NCI-H1048 (cell line): ENCODE results near the gene TUBGCP6.
A peak's percentile ranks its signal among the peaks of the same experiment; 100 is the strongest.
"Not testable (repeated sequence)": the region's sequence is repeated elsewhere in the genome, so short reads cannot be mapped to it uniquely, and the experiment has no call there.

Experiments used
- DNase-seq: peaks from one replicate; lab custom pipeline; 2025; lab: John Stamatoyannopoulos, UW

The TUBGCP6 gene

DNA sequence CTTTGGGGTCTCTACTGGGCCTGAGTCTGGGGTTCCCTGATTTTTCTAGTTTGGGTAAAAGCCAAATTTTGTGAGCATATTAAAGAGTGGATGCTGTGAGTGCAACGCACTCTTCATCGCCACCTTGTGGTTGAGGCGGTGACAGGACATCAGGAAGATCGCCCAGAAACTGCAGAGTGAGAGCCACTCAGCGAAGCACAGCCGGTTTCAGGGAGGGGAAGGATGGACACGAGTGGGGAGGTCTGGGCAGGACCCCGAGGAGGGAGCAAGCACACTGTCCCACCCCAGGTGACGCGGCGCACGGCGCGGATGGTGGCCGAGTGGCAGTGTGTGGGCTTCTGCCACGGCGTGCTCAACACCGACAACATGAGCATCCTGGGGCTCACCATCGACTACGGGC lies 34.9 kb downstream of the TUBGCP6 start:
- peak; percentile 24 for DNase-seq

DNA sequence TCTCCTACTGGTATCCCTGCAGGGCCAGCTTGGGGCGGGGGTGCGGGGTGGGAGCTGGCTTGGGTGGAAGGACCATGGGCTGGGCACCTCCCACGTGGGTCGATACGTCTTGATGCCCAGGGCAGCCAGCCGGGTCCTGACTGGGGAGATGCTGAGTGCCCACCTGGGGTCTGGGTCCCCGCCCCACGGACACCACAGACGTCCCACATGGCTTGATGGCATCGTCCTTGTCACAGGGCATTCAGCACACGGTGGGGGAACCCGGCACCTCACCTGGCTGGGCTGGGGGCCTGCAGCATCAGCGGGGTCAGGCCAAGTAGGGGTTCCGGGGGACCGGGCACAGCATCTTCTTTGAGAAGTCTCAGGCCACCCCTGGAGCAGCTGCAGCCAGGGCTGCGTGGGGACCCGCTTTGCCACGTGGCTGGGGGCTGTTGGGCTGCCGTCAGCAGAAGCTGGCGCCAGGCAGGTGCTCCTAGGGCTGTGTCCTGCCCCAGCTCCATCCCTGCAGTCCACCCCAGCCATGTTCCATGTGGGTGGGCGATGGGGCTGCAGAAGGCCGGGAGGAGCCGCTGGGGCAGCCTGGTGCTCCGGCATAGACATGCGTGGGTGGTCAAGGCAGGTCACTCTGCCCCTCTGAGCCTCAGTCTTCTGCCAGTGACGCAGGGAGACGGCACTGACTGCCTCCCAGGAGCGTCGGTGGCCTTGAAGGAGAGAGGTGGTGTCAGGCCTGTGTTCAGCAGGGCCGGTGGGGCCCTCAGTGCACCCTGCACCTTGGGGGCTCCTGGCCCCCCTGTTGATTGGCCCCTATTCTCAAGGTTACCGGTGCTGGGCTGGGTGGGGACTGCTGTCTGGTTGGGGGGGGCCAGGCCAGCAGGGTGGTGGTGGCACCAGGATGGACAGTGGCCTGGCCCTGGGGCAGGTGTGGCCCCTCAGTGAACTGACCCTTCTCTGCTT lies 35.6 kb downstream of the TUBGCP6 start:
- DNase-seq: no peak

DNA sequence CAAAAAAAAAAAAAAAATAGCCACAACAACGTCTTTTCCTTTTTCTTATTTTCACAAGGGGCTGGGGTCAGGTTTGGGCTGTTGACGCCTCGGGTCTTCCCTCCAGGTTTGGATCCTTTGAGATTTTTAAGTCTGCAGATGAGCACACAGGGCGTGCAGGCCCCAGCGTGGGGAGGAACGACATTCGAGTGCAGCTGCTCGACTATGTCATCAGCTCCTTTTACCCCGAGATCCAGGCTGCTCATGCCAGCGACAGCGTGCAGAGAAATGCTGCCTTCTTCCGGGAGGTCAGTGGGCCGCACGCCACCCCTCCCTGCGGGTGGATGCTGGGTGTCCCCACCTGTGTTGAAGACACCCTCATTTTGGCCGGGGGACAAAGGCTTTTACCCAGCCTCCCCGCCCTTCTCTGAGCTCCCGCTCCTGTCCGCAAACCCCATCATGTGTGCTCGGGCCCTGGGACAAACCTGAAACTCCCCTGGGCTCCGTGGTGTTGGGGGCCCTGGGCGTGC lies 36.3 kb downstream of the TUBGCP6 start:
- DNase-seq: no peak

DNA sequence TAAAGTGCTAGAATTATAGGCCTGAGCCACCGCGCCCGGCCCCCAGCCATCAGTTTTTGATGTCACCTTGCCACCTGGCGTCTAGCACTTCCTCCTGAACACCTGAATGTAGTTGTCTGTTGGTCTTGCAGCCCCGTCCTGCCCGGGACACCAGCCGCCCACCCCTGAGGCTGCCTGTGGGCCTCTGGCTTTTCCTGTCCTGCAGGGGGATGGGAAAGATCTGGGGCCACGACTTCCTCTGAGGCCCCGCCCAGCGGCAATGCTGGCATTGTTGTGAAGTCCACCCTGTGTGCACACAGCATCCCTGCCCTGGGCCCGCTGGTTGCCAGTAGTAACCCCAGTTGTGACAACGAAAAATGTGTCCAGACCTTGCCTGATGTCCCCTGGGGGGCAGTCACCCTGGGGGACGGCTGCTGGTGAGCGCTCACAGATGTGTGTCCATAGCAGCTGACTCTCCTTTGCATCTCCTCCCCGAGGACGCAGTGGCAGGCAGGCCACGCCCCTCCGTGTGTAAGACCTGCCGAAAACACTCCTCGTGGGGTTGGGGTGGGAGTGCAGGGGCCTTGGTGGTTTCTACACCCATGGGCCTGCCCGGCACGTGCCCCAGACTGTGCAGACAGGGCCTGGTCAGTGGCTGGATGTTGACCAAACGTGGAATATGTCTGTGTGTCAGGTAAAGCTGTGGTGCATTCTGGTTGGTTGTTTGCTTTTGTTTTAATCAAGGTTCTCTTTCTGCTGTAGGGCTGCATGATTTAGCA lies 37.3 kb downstream of the TUBGCP6 start:
- no peak for DNase-seq

DNA sequence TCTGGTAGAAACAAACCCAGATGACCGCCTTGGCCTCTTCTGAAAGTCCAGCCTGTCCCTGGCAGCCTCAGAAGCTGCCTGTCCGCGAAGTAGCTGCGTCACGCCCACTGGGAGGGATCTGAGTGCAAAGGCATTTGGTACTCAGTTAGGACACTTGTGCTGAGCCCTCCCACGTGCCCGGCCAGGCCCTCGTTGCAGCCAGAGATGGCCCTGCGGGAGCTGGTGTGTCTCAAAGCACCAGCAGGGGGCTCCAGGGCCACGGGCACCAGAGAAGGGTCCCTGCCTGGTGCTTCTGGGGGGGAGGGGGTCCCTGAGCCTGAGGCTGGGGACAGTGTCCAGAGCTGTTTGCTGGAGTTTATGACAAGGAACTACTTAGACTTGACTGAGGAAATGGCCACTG lies 38.2 kb downstream of the TUBGCP6 start:
- DNase-seq: no peak

DNA sequence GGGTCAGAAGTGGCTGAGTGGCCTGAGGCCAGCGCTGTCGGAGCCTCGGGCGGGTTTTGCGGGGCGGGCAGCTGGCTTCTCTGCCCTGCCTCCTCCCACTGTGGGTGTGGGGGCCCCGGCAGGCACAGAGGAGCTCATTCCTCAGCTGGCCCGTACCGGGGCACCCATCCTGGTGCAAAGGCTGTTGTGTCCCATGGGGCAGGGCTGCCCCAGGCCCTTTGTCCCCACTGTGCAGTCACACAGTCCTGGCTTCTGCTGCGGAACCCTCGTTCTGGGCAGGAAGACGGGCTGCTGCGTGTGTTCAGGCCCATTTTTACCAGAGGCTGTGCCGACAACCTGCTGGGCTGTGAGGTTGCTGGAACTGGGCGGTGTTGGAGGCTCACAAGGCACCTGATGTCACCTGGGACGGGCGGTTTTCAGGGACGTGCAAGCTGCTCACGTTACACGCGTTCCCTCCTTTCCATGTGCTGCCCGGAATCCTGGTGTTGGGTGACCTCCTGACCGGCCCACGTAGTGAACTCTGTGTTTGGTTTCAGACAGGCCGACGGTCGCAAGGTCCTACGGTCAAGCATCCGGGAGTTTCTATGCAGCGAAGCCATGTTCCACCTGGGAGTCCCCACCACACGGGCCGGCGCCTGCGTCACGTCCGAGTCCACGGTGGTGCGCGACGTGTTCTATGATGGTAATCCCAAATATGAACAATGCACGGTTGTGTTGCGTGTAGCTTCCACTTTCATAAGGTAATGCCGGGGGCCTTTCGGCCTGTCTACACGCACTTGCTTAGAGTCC lies 38.8 kb downstream of the TUBGCP6 start:
- DNase-seq: no peak

GRCh38 chr22:50204998-50205397 lies 39.8 kb downstream of the TUBGCP6 start:
- not testable (repeated sequence) for DNase-seq

- DNase-seq: no peak
These were observed 40.3 kb downstream of the TUBGCP6 start for GRCh38 chr22:50204571-50204970.

- no peak for DNase-seq
These were observed 41.5 kb downstream of the TUBGCP6 start for GRCh38 chr22:50203288-50203687.

- DNase-seq: no peak
These were observed 42.6 kb downstream of the TUBGCP6 start for GRCh38 chr22:50202130-50202666.

- DNase-seq: no peak
These were observed 43.4 kb downstream of the TUBGCP6 start for GRCh38 chr22:50201191-50202129.

GRCh38 chr22:50200461-50201190 lies 44.2 kb downstream of the TUBGCP6 start, which contains the start of gene SELENOO:
Gene SELENOO (plus strand): TSS chr22:50201011. CDS start chr22:50201037, 26 bp downstream.
- DNase-seq: peak; percentile 38

DNA sequence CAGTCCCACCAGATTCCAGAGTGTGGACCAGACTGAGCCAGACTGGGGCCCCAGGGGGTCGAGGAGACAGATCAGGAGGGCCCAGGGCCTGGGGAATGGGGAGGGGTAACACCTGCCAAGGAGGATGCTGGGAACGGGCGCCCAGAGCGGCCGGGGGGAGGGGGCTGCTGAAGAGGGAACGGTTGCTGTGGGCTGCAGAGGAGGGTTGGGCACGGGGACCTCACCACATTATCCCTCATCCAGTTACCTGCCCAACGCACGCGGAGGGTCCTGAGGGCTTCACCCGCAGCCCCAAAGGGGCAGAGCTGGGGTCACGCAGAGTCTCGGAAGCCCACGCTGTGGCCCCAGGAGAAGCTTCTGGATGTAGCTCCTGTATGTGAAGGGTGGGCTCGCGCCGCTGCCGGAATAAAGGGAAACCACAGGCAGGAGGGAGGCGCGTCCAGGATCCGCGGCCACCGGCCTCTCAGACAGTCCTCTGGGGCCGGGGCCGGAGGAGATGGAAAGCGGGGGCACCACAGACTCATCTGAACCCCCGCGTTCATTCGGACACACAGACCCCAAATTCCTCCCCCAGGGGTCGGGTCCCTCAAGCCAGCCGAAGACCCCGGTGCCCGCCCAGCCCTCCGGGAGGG lies 44.9 kb downstream of the TUBGCP6 start:
- no peak for DNase-seq

GRCh38 chr22:50199251-50199721 lies 45.5 kb downstream of the TUBGCP6 start:
- DNase-seq: no peak

DNA sequence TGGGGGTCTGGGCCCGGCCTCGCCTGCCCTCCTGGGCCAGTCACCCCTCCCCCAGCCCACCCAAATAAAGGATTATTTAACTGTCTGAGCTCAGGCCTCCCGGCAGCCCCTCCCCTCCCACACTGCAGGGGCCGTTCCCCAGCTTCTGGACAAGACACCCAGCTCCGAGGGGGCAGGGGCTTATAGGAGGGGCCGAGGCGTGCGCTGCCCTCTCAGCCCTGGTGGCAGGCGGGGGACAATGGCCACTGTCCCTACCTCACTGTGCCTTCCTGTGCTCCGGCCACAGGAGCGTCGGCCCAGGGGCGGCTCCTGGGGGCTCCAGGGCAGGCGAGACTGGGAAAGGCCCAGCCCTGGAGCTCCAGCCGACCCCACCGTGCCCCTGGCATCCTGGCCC lies 46.2 kb downstream of the TUBGCP6 start:
- no peak for DNase-seq

- DNase-seq: no peak
These were observed 46.8 kb downstream of the TUBGCP6 start for GRCh38 chr22:50197856-50198623.

DNA sequence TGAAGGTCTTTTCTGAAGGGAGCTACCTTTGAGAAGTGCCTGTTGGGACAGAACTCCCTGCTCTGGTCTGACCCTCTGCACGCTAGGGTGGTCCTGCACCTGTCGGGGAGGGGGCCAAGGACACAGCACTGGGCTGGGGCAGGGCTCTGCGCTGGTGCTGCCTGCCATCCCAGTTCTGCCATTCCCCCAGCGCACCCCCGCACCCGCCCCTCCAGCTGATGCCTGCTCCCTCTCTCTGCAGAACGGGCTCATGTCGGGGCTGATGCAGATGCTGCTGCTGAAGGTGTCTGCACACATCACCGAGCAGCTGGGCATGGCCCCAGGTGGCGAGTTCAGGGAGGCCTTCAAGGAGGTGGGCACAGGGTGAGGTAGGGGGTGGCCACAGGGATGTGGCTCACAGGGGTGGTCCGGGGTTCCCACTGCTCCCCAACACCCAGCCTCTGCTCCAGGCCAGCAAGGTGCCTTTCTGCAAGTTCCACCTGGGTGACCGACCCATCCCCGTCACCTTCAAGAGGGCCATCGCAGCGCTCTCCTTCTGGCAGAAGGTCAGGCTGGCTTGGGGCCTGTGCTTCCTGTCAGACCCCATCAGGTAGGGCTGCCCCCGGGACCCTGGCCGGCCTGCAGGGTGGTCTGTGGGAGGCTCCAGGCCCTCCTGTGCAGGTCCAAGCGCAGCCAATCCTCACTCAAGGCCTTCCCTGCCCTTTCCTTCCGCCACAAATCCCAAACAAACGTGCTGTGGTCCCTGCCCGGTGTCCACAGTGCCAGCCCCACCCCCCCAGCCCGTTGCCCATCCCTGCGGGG lies 47.6 kb downstream of the TUBGCP6 start:
- no peak for DNase-seq

- no peak for DNase-seq
These were observed 48.6 kb downstream of the TUBGCP6 start for GRCh38 chr22:50196256-50196655.
